MV-4-11 (cell line): Measurements from ENCODE around the gene IFIT1.
A peak's percentile ranks its signal among the peaks of the same experiment; 100 is the strongest.

Experiments
- DNase-seq: peaks from one replicate; lab custom pipeline; 2025; lab: John Stamatoyannopoulos, UW

Gene IFIT1

GRCh38 chr10:89391907-89392756 lies at the start of gene IFIT1:
TSS of gene IFIT1 (plus strand) at chr10:89392623. CDS start at chr10:89392713, 90 bp downstream.
- peak; percentile 63 for DNase-seq

GRCh38 chr10:89343089-89343767 lies 49.2 kb upstream of the IFIT1 start:
- no peak for DNase-seq

GRCh38 chr10:89344156-89344555 lies 48.3 kb upstream of the IFIT1 start:
- DNase-seq, result no peak

- no peak for DNase-seq
These were observed 46.9 kb upstream of the IFIT1 start for GRCh38 chr10:89345367-89346000.

- peak; percentile 52 for DNase-seq
These were observed 45.8 kb upstream of the IFIT1 start for GRCh38 chr10:89346405-89347254.

- no peak for DNase-seq
These were observed 44.5 kb upstream of the IFIT1 start for GRCh38 chr10:89347701-89348457.

- DNase-seq, result peak; percentile 20
These were observed 43.9 kb upstream of the IFIT1 start for GRCh38 chr10:89348481-89348880.

GRCh38 chr10:89348975-89349374 lies 43.4 kb upstream of the IFIT1 start:
- no peak for DNase-seq

GRCh38 chr10:89350631-89351315 lies 41.6 kb upstream of the IFIT1 start:
- DNase-seq, result peak; percentile 20

GRCh38 chr10:89351412-89351779 lies 41.0 kb upstream of the IFIT1 start:
- no peak for DNase-seq

GRCh38 chr10:89351780-89352597 lies 40.4 kb upstream of the IFIT1 start:
- no peak for DNase-seq

GRCh38 chr10:89352802-89353201 lies 39.6 kb upstream of the IFIT1 start:
- no peak for DNase-seq

- peak; percentile 62 for DNase-seq
These were observed 37.0 kb upstream of the IFIT1 start for GRCh38 chr10:89355394-89355931.

GRCh38 chr10:89357096-89357495 lies 35.3 kb upstream of the IFIT1 start:
- no peak for DNase-seq

- DNase-seq, result no peak
These were observed 34.4 kb upstream of the IFIT1 start for GRCh38 chr10:89357975-89358374.

GRCh38 chr10:89360157-89360556 lies 32.3 kb upstream of the IFIT1 start:
- DNase-seq, result no peak

GRCh38 chr10:89362929-89363328 lies 29.5 kb upstream of the IFIT1 start:
- no peak for DNase-seq

- DNase-seq, result no peak
These were observed 28.5 kb upstream of the IFIT1 start for GRCh38 chr10:89363729-89364442.

GRCh38 chr10:89364531-89364930 lies 27.9 kb upstream of the IFIT1 start:
- DNase-seq, result peak; percentile 11
